K562 (cell line): Measurements from ENCODE around the gene DDHD1. TPM values are rescaled to one million over a fixed set of nuclear protein-coding genes. Genes with fewer than 3 reads are reported as not detected.

Experiments used
- ATAC-seq: fragments of 200-7000 bp; cut with Tn5 transposase; 3 replicates; pipeline ENCODE4 v1.9.1; 2020; ENCODE audit warnings: moderate library complexity
- BruUV-seq: library from RNA; stranded (reverse); fragments of 400-500 nt; replicated peaks from 2 replicates; lab custom pipeline; 2021; lab: Mats Ljungman, UMichigan
- CTCF ChIA-PET: fragments of 300-600 bp; formaldehyde crosslinking; extraction: SDS; loops from one replicate; lab custom pipeline; 2021; ENCODE audit warnings: low intra/inter-chr PET ratio; lab: Yijun Ruan, JAX
- POLR2A ChIA-PET: fragments of 300-600, 350-650 bp; sonication (Branson Sonifier 250); formaldehyde crosslinking; extraction: SDS; loops from one replicate; lab custom pipeline; 2021; ENCODE audit warnings: antibody characterized with exemption, inconsistent platforms; lab: Yijun Ruan, JAX
- DNase-seq, 4 experiments: peaks; one replicate each; pipeline versions ENCODE4 v3.0.0 to v3.0.0-alpha.2; 2011 to 2018; ENCODE audit warnings: low spot score in 3 of 4, mixed read lengths in 3 of 4; ENCODE audit errors: extremely low read depth in 1 of 4
- FAIRE-seq: peaks from 2 replicates; lab custom pipeline; 2011; peaks lifted over from hg19 to GRCh38; lab: Jason Lieb, UNC
- H2AFZ ChIP-seq: 2 replicates; pipeline ENCODE4 v1.6.0; 2011; ENCODE audit warnings: low read depth, low read length, control low read depth, inconsistent platforms
- H3K27ac ChIP-seq: fragments of 200-600 bp; 3 replicates; pipeline ENCODE4 v1.8.0; 2011; ENCODE audit warnings: low read depth, mild to moderate bottlenecking, control low read depth, inconsistent platforms, low read length, moderate library complexity, mixed read lengths; ENCODE audit errors: extremely low read depth
- H3K27me3 ChIP-seq, 2 experiments: fragments of 300-600 bp in 1 of 2; 2 replicates in 1 of 2; 3 replicates in 1 of 2; pipeline versions ENCODE4 v1.6.0 to v1.8.0; 2011; ENCODE audit warnings: inconsistent platforms in 2 of 2, low read length in 2 of 2, mild to moderate bottlenecking in 1 of 2, mixed read lengths in 1 of 2, moderate library complexity in 1 of 2; ENCODE audit not compliant: control insufficient read depth in 2 of 2, insufficient read depth in 2 of 2
- H3K36me3 ChIP-seq: fragments of 300-600 bp; 3 replicates; pipeline ENCODE4 v1.8.0; 2011; ENCODE audit warnings: mild to moderate bottlenecking, low read length, inconsistent platforms; ENCODE audit not compliant: control insufficient read depth, insufficient read depth
- H3K4me1 ChIP-seq, 2 experiments: fragments of 200-600 bp in 1 of 2; replicated peaks in 1 of 2; 2 replicates in 1 of 2; 3 replicates in 1 of 2; pipeline versions ENCODE4 v1.5.1 to v1.8.0; 2011; ENCODE audit warnings: inconsistent platforms in 2 of 2, low read length in 2 of 2, mild to moderate bottlenecking in 1 of 2, mixed read lengths in 1 of 2, moderate library complexity in 1 of 2; ENCODE audit not compliant: control insufficient read depth in 2 of 2, insufficient read depth in 2 of 2
- H3K4me2 ChIP-seq: 2 replicates; pipeline ENCODE4 v1.6.1; 2011; ENCODE audit warnings: low read length, control low read depth, inconsistent platforms, mixed read lengths; ENCODE audit not compliant: insufficient read depth
- H3K4me3 ChIP-seq: fragments of 200-600 bp; sonication (generic), shearing (Covaris generic); 2 replicates; pipeline ENCODE4 v1.5.1; 2016; ENCODE audit warnings: control low read depth, inconsistent platforms
- H3K79me2 ChIP-seq: fragments of 200-600 bp; 3 replicates; pipeline ENCODE4 v1.8.0; 2011; ENCODE audit warnings: low read length, inconsistent platforms; ENCODE audit not compliant: control insufficient read depth, insufficient read depth
- H3K9ac ChIP-seq, 2 experiments: 2 replicates each; pipeline versions ENCODE4 v1.6.0 to v1.6.1; 2011; ENCODE audit warnings: low read depth in 2 of 2, low read length in 2 of 2, control low read depth in 1 of 2, inconsistent platforms in 1 of 2, mild to moderate bottlenecking in 1 of 2, mixed read lengths in 1 of 2; ENCODE audit not compliant: insufficient read depth in 1 of 2
- H3K9me1 ChIP-seq: one replicate; pipeline ENCODE4 v1.6.0; 2011; ENCODE audit warnings: inconsistent platforms, mild to moderate bottlenecking, low read length, moderate library complexity; ENCODE audit not compliant: control insufficient read depth, insufficient read depth
- H3K9me3 ChIP-seq: replicated peaks from 2 replicates; pipeline ENCODE4 v1.5.1; 2011; ENCODE audit warnings: low read depth, low read length, inconsistent platforms; ENCODE audit not compliant: control insufficient read depth, insufficient read depth
- H4K20me1 ChIP-seq: replicated peaks from 2 replicates; pipeline ENCODE4 v1.6.1; 2011; ENCODE audit warnings: low read length, inconsistent platforms, mixed read lengths; ENCODE audit not compliant: control insufficient read depth, insufficient read depth
- C11orf30 ChIP-seq: fragments of 450-650 bp; IDR thresholded peaks from 2 replicates; pipeline ENCODE4 v1.6.1; 2016; ENCODE audit warnings: low read depth, mild to moderate bottlenecking
- ETV1 ChIP-seq: fragments of 450-650 bp; conservative IDR thresholded peaks from 2 replicates; pipeline ENCODE4 v1.6.1; 2016; ENCODE audit warnings: missing genetic modification characterization, control low read depth, low read depth, missing compliant biosample characterization
- FOSL1 ChIP-seq: fragments of 200-800 bp; sonication (Bioruptor generic); conservative IDR thresholded peaks from 2 replicates; pipeline ENCODE4 v1.6.1; 2016; ENCODE audit warnings: missing genetic modification characterization, missing compliant biosample characterization
- JUN ChIP-seq, 2 experiments: sonication (generic) in 1 of 2; formaldehyde crosslinking in 1 of 2; IDR thresholded peaks; 2 replicates each; pipeline versions ENCODE4 v1.6.1 to v1.8.0; 2012 to 2022; ENCODE audit warnings: borderline replicate concordance in 2 of 2, mild to moderate bottlenecking in 2 of 2, improper control_type of control experiment in 1 of 2, low read depth in 1 of 2, low read length in 1 of 2, missing genetic modification reagents in 1 of 2
- JUND ChIP-seq, 2 experiments: IDR thresholded peaks; 2 replicates in 1 of 2; 3 replicates in 1 of 2; pipeline ENCODE4 v1.6.1; 2011; ENCODE audit warnings: borderline replicate concordance in 2 of 2, low read depth in 2 of 2, low read length in 2 of 2, improper control_type of control experiment in 1 of 2, missing biosample characterization in 1 of 2, missing genetic modification characterization in 1 of 2, missing genetic modification reagents in 1 of 2
- MAFK ChIP-seq: IDR thresholded peaks from 2 replicates; pipeline ENCODE4 v1.6.1; 2011; ENCODE audit warnings: low read length, improper control_type of control experiment
- NFE2 ChIP-seq: IDR thresholded peaks from 2 replicates; pipeline ENCODE4 v1.6.1; 2014; ENCODE audit warnings: antibody characterized with exemption, low read depth
- STAT5B ChIP-seq: fragments of 250-450 bp; sonication (Bioruptor Pico); IDR thresholded peaks from 2 replicates; pipeline ENCODE4 v1.8.0; 2021; ENCODE audit warnings: mild to moderate bottlenecking, inconsistent platforms
- YY1 ChIP-seq, 3 experiments: IDR thresholded peaks; 2 replicates each; pipeline ENCODE4 v1.6.1; 2011; ENCODE audit warnings: low read length in 2 of 3, mild to moderate bottlenecking in 2 of 3, moderate library complexity in 2 of 3, borderline replicate concordance in 1 of 3, control low read depth in 1 of 3, low read depth in 1 of 3; ENCODE audit not compliant: insufficient read depth in 3 of 3, insufficient replicate concordance in 2 of 3, control insufficient read depth in 1 of 3, insufficient read length in 1 of 3; ENCODE audit errors: extremely low read depth in 1 of 3
- ZC3H11A ChIP-seq: IDR thresholded peaks from 2 replicates; pipeline ENCODE4 v1.6.1; 2012; ENCODE audit warnings: low read depth, low read length, improper control_type of control experiment
- ZNF316 ChIP-seq: fragments of 450-650 bp; IDR thresholded peaks from 2 replicates; pipeline ENCODE4 v1.6.1; 2016
- ZNF76 ChIP-seq: fragments of 250-450 bp; sonication (Bioruptor Pico); IDR thresholded peaks from 2 replicates; pipeline ENCODE4 v1.4.0; 2020; ENCODE audit warnings: mild to moderate bottlenecking, moderate library complexity, borderline replicate concordance
- WGBS: fragments of 100-300 bp; shearing (Covaris generic); methylation state at CpG from one replicate; pipeline ENCODE4 v1.1.6; 2016; ENCODE audit warnings: low coverage, mixed read lengths; ENCODE audit not compliant: insufficient coverage; ENCODE audit errors: missing lambda C conversion rate; 5-methylcytosine and 5-hydroxymethylcytosine counted together
- in situ Hi-C: fragments of 300-500 bp; cut with MboI; formaldehyde crosslinking; loops from 4 replicates; pipeline ENCODE4 v1.15.0; 2018; ENCODE audit warnings: inconsistent platforms, mixed read lengths
- intact Hi-C: fragments of 100-400 bp; cut with micrococcal nuclease; formaldehyde crosslinking; loops from 2 replicates; pipeline ENCODE4 v1.14.2; 2022
- polyA plus RNA-seq, 8 experiments: library from polyadenylated mRNA; depleted of rRNA in 4 of 8; stranded (reverse) in 5 of 8; unstranded in 3 of 8; fragments of >200 nt; fragmentation: Nextera tagmentation in 2 of 8; fragmentation: Illumina TruSeq in 1 of 8; extraction: Ambion mirVana in 2 of 8; extraction: Trizol in 1 of 8; gene quantifications; 2 replicates each; pipeline versions ENCODE4 v1.2.1 to v1.2.3, GENCODE V29; 2011 to 2014; ENCODE audit warnings: inconsistent platforms in 1 of 8, missing spikeins in 1 of 8
- total RNA-seq, 7 experiments: library from RNA; depleted of rRNA in 6 of 7; stranded (reverse); fragments of >200 nt in 6 of 7; fragmentation: Illumina TruSeq in 2 of 7; extraction: Trizol in 2 of 7; gene quantifications; 2 replicates each; pipeline versions ENCODE4 v1.2.1 to v1.2.3, GENCODE V29; 2011 to 2021; ENCODE audit warnings: low replicate concordance in 1 of 7
- TF ChIP-seq, protein P1 (sequence below): sonication (generic); IDR thresholded peaks from 2 replicates; pipeline ENCODE4 v1.6.1; 2016

DDHD1 gene
- total and polyA plus RNA-seq, 9 of the 15 experiments (the other 6 are each of a cell fraction or from before 2014, with no cell fraction given): 1.2 to 12.3 (median 5.0) TPM

DNA sequence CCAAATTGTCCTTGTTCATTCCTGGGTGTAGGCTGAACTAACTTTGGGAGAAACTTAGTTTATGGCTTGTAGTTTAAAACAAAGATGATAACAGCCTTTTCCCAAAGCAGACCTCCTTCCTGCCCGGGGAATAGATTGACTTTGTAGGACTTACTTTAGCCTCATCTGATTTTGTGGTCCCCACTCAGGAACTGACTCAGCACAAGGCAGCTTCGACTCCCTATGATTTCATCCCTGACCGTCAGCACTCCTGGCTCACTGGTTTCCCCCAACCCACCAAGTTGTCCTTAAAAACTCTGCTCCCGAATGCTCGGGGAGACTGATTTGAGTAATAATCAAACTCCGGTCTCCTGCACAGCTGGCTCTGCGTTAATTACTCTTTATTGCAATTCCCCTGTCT lies 40.1 kb upstream of the DDHD1 start:
- CTCF ChIA-PET: no interaction called here
- H3K9ac ChIP-seq: no peak overlapping the region
- FAIRE-seq (no peak), DNase-seq (peak in 1 of 4 experiments; percentile 11), ATAC-seq (no peak)
- H3K27me3 ChIP-seq: no peaks in the 10 kb centered on the region
- intact Hi-C loops (no loop called here), in situ Hi-C loops (no loop called here)
- H3K27ac ChIP-seq: no peak overlapping the region
- no peak overlapping the region for H2AFZ ChIP-seq
- no peaks in the 10 kb centered on the region for H3K79me2 ChIP-seq
- no peaks in the 10 kb centered on the region; a peak in 2 of 5 replicates for H3K4me1 ChIP-seq
- TF ChIP-seq ZNF316 (peak; percentile 34), STAT5B (CRISPR knock-in tag) (no peak), JUND (IDR thresholded peaks at IDR 0.05; ENCODE audit: borderline replicate concordance, low read depth, low read length) (peak; percentile 49), JUND (tag; IDR thresholded peaks at IDR 0.05; ENCODE audit: borderline replicate concordance, low read depth, low read length) (no peak), ETV1 (tag) (peak; percentile 63), ZNF76 (no peak), C11orf30 (peak; percentile 67; the same call in 1 of the 2 replicates), YY1 (IDR thresholded peaks at IDR 0.05; ENCODE audit: borderline replicate concordance in 1 of 3, control insufficient read depth in 1 of 3, extremely low read depth in 1 of 3, insufficient read depth in 3 of 3, insufficient read length in 1 of 3, insufficient replicate concordance in 2 of 3, low read depth in 1 of 3, low read length in 2 of 3) (no peak), NFE2 (peak; percentile 57), ZC3H11A (no peak), MAFK (peak; percentile 42; the same call in 1 of the 2 replicates), JUN (IDR thresholded peaks at IDR 0.05; ENCODE audit: borderline replicate concordance, low read depth, low read length) (peak; percentile 24; the same call in 1 of the 2 replicates), JUN (CRISPR knock-in tag; IDR thresholded peaks at IDR 0.05; ENCODE audit: borderline replicate concordance) (no peak), FOSL1 (tag) (0 out of 2 replicates have a peak, but pooled peaks have one; percentile 23)
- TF ChIP-seq, protein P1, sequence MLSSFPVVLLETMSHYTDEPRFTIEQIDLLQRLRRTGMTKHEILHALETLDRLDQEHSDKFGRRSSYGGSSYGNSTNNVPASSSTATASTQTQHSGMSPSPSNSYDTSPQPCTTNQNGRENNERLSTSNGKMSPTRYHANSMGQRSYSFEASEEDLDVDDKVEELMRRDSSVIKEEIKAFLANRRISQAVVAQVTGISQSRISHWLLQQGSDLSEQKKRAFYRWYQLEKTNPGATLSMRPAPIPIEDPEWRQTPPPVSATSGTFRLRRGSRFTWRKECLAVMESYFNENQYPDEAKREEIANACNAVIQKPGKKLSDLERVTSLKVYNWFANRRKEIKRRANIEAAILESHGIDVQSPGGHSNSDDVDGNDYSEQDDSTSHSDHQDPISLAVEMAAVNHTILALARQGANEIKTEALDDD: 0 out of 2 replicates have a peak, but pooled peaks have one; percentile 19
- H4K20me1 ChIP-seq: no peaks in the 10 kb centered on the region
- no peaks in the 10 kb centered on the region for H3K9me1 ChIP-seq
- no peaks in the 10 kb centered on the region for H3K9me3 ChIP-seq
- BruUV-seq: no TSS peak
- H3K36me3 ChIP-seq: no peaks in the 10 kb centered on the region
- POLR2A ChIA-PET: no interaction called here
- H3K4me3 ChIP-seq: no peak overlapping the region
- 5% methylated on average over 7 of the region's 7 CpGs for WGBS
- no peak overlapping the region for H3K4me2 ChIP-seq
